ENCODE data around the gene ROR2. TPM values are rescaled to one million over a fixed set of nuclear protein-coding genes. Genes with fewer than 3 reads are reported as not detected.

The ROR2 gene
- total and polyA plus RNA-seq, 2 donors (not counting 3 experiments of a cell fraction or from before 2014, with no cell fraction given): not detected

DNA sequence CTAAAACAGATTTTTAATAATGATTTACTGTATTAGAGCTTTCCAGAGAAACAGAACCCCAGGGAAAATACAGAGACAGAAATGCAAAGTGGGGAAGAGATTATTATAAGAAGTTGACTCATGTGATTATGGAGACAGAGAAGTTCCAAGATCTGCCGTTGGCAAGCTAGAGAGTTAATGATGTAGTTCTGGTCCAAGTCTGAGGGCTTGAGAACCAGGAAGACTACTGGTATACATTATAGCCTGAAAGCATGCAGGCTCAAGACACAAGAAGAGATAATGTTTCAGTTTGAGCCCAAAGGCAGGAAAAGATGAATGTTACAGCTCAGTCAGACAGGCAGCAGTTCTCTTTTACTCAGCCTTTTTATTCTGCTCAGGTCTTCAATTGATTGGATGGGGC, 427.5 kb downstream of the ROR2 start:
- Histone ChIP-seq H3K9ac (replicated peaks; ENCODE audit: extremely low read depth, insufficient read depth, low read length) (no peak overlapping the region), H2AFZ (ENCODE audit: low read depth, low read length) (no peak overlapping the region), H4K20me1 (replicated peaks; ENCODE audit: control insufficient read depth, extremely low read depth, insufficient read depth, low read length) (no peaks in the 10 kb centered on the region), H3K27ac (ENCODE audit: insufficient read depth, low read depth, low read length) (no peak overlapping the region), H3K4me3 (replicated peaks in 1 of 3; ENCODE audit: insufficient read depth in 1 of 3, low read depth in 1 of 3, low read length in 3 of 3) (no peak overlapping the region), H3K79me2 (ENCODE audit: control insufficient read depth, insufficient read depth, low read length) (no peaks in the 10 kb centered on the region), H3K9me3 (replicated peaks; ENCODE audit: control insufficient read depth, insufficient read depth, low read length) (no peaks in the 10 kb centered on the region), H3K4me2 (ENCODE audit: insufficient read depth, low read length) (no peak overlapping the region), H3K36me3 (ENCODE audit: control insufficient read depth in 2 of 2, extremely low read depth in 1 of 2, insufficient read depth in 2 of 2, low read length in 2 of 2) (no peaks in the 10 kb centered on the region), H3K9me1 (replicated peaks; ENCODE audit: control insufficient read depth, extremely low read depth, insufficient read depth, low read length) (no peaks in the 10 kb centered on the region), H3K4me1 (ENCODE audit: control insufficient read depth, extremely low read depth, insufficient read depth, low read length) (no peaks in the 10 kb centered on the region), H3K27me3 (ENCODE audit: control insufficient read depth in 2 of 2, insufficient read depth in 2 of 2, low read length in 2 of 2) (no peaks in the 10 kb centered on the region)
- ChIA-PET POLR2A (no interaction called here), CTCF (no interaction called here)
- DNase-seq (ENCODE audit: low read depth, low spot score): no peak
- intact Hi-C loops (cut with micrococcal nuclease): no loop called here
- TF ChIP-seq, protein P1, sequence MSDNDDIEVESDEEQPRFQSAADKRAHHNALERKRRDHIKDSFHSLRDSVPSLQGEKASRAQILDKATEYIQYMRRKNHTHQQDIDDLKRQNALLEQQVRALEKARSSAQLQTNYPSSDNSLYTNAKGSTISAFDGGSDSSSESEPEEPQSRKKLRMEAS (IDR thresholded peaks at IDR 0.05; ENCODE audit: insufficient read depth, insufficient read length): no peak
- FAIRE-seq: no peak
- dilution Hi-C loops (cut with MboI; ENCODE audit: extremely low pct_ligation_motif_present, low sequenced_read_pairs): no loop called here
- BruUV-seq (replicated peaks): no TSS peak

DNA sequence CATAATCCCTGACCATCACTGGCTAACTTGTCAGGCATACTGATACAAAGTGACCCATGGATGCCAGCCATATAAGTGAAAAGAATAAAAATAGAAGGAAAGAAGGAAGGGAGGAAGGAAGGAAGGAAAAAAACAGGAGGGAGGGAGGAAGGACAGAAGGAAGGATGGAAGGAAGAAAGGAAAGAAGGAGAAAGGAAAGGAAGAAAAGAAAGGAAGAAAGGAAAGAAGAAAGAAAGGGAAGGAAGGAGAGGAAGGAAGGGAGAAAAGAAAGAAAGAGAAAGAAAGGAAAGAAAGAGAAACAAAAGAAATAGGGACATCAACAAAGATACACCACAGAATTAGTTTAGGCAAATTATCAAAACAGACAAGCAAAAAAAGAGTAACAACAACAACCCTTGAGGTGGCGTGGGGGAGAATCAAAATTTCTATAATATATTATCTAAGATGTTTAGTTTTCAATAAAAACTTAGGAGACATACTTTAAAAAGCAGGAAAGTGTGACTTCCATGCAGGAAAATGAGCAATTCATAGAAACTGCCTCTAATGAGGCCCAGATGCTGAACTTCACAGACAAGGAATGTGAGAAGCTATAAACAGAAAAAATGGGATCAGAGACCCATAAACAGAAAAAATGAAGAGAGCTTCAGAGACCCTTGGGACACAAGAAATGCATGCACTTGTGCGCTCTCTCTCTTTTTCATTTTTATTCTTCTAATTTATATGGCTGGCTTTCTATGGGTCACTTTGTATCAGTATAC, 430.3 kb downstream of the ROR2 start:
- Histone ChIP-seq H3K79me2 (ENCODE audit: control insufficient read depth, insufficient read depth, low read length) (no peaks in the 10 kb centered on the region), H3K9me3 (replicated peaks; ENCODE audit: control insufficient read depth, insufficient read depth, low read length) (no peaks in the 10 kb centered on the region), H3K4me2 (ENCODE audit: insufficient read depth, low read length) (no peak overlapping the region), H3K36me3 (ENCODE audit: control insufficient read depth in 2 of 2, extremely low read depth in 1 of 2, insufficient read depth in 2 of 2, low read length in 2 of 2) (no peaks in the 10 kb centered on the region), H3K27me3 (ENCODE audit: control insufficient read depth in 2 of 2, insufficient read depth in 2 of 2, low read length in 2 of 2) (no peaks in the 10 kb centered on the region), H3K27ac (ENCODE audit: insufficient read depth, low read depth, low read length) (no peak overlapping the region), H4K20me1 (replicated peaks; ENCODE audit: control insufficient read depth, extremely low read depth, insufficient read depth, low read length) (no peaks in the 10 kb centered on the region), H3K4me1 (ENCODE audit: control insufficient read depth, extremely low read depth, insufficient read depth, low read length) (no peaks in the 10 kb centered on the region), H2AFZ (ENCODE audit: low read depth, low read length) (no peak overlapping the region), H3K4me3 (replicated peaks in 1 of 3; ENCODE audit: insufficient read depth in 1 of 3, low read depth in 1 of 3, low read length in 3 of 3) (no peak overlapping the region), H3K9me1 (replicated peaks; ENCODE audit: control insufficient read depth, extremely low read depth, insufficient read depth, low read length) (no peaks in the 10 kb centered on the region), H3K9ac (replicated peaks; ENCODE audit: extremely low read depth, insufficient read depth, low read length) (no peak overlapping the region)
- FAIRE-seq: no peak
- CTCF ChIA-PET: no interaction called here
- BruUV-seq (replicated peaks): no TSS peak
- dilution Hi-C loops (cut with MboI; ENCODE audit: extremely low pct_ligation_motif_present, low sequenced_read_pairs) (no loop called here), intact Hi-C loops (cut with micrococcal nuclease) (no loop called here)
- TF ChIP-seq GATA2 (IDR thresholded peaks at IDR 0.05; ENCODE audit: insufficient read depth, insufficient read length, low read depth, low read length): no peak
- TF ChIP-seq POLR2A (IDR thresholded peaks at IDR 0.05; ENCODE audit: low read depth, low read length): no peak
- no peak for TF ChIP-seq FOS (IDR thresholded peaks at IDR 0.05; ENCODE audit: borderline replicate concordance, insufficient read depth, low read length)
- no peak for TF ChIP-seq POLR2AphosphoS5 (IDR thresholded peaks at IDR 0.05; ENCODE audit: insufficient read depth, low read depth, low read length)
- TF ChIP-seq JUN (IDR thresholded peaks at IDR 0.05; ENCODE audit: borderline replicate concordance, insufficient read depth, insufficient read length, low read depth): no peak
- POLR2A ChIA-PET: no interaction called here
- DNase-seq (ENCODE audit: low read depth, low spot score): no peak

Data from endothelial cell of umbilical vein (primary cell).